ENCODE measurements around the gene SMG6. TPM values are rescaled to one million over a fixed set of nuclear protein-coding genes. Genes with fewer than 3 reads are reported as not detected.

SMG6 gene
- total RNA-seq, 1 donor from 2014 or later: 19.4 TPM

DNA sequence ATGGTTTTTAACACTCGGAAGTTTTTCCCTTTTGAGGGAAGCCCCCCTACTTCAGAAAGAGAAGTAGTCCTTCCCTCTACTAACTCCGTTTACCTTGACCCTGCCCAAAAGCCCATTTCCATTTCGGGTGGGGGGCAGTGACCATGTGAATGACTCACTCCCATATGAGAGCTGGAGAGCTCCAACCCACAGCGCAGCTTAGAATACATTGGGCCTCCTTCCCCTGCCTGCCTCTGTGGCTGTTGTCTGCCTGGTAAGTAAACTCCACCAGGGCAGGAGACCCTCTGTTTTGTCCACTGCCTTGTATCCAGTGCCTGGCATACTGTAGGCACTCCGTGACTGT, 34.7 kb upstream of the SMG6 start:
- TF ChIP-seq, protein P1, sequence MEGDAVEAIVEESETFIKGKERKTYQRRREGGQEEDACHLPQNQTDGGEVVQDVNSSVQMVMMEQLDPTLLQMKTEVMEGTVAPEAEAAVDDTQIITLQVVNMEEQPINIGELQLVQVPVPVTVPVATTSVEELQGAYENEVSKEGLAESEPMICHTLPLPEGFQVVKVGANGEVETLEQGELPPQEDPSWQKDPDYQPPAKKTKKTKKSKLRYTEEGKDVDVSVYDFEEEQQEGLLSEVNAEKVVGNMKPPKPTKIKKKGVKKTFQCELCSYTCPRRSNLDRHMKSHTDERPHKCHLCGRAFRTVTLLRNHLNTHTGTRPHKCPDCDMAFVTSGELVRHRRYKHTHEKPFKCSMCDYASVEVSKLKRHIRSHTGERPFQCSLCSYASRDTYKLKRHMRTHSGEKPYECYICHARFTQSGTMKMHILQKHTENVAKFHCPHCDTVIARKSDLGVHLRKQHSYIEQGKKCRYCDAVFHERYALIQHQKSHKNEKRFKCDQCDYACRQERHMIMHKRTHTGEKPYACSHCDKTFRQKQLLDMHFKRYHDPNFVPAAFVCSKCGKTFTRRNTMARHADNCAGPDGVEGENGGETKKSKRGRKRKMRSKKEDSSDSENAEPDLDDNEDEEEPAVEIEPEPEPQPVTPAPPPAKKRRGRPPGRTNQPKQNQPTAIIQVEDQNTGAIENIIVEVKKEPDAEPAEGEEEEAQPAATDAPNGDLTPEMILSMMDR (conservative IDR thresholded peaks at IDR 0.05; ENCODE audit: low read depth, low read length): no peak
- DNase-seq (ENCODE audit: low read depth): no peak
- peak overlapping the region; percentile 87 for H3K4me3 ChIP-seq (ENCODE audit: low read depth, low read length)

DNA sequence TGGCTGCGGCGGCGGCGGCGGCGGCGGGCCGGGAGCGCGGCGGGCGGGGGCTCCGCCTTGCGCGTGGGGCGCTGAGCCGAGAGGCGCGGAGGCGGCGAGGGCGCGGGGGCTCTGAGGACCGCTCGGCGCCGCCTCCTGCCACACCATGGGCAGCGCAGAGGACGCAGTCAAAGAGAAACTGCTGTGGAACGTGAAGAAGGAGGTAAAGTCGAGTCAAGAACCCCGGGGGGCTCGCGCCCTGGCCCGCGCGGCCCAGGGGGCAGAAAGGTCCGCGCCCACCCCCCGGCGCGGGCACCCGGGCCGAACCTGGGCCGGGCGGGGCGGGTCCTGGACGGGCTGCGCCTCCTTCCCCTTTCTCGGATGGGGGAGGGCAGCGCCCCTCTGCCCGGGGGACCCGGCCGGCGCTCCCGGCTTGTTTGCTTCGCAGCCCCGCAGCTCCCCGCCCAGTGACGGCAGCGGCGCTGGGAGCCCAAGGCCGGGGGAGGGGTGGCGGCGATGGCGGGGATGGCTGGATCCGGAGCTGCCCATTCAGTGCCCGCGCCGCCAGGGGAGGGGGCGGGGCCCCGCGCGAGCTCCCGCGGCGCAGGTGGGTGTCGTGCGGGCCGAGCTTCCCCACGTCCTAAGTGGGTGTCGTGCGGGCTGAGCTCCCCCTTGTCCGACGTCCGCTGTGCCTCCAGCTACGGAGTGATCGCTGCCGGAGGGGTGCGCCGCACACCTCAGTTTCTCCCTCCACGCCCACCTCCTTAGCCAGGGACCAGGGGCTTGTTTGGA, 34.1 kb upstream of the SMG6 start:
- TF ChIP-seq, protein P1 (conservative IDR thresholded peaks at IDR 0.05; ENCODE audit: low read depth, low read length): no peak
- DNase-seq (ENCODE audit: low read depth): no peak
- peak overlapping the region; percentile 87 for H3K4me3 ChIP-seq (ENCODE audit: low read depth, low read length)

DNA sequence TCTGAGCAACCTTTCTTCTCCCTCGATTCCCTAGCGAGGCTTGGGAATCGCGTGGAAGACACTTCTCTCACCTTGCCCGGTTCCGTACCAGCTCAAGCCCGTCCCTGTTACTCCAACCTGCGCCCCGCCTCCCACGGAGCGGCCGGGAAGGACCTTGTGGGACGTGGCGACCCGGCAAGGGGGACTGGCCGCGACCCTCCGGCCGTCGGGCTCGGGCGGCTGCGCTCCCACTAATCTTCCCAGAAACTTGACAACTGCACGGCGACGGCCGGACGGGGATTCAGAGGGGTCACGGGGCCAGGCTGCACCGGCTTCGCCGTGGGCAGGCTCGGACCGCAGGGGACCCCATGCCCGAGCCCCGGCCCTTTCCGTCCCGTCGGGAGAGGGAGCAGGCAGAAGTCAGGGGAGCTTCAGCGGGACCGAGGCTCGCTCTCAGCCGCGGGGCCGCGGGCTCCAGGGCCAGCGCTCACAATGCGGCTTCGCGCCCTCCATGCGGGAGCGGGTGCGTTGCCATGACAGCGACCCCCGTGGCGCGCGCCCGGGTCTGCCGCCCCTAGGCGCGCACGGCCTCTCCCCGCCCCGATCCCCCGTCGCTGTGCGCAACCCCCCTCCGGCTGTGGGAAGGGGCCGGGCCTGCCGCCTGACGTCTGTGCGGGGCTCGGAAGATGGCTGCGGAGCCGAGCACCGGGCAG, 33.4 kb upstream of the SMG6 start, which contains the start of gene SGSM2:
Gene SGSM2 (plus strand): TSS at position 650 of the 692 bp plus-strand sequence. CDS start 188 bp downstream, outside the sequence.
- TF ChIP-seq, protein P1 (conservative IDR thresholded peaks at IDR 0.05; ENCODE audit: low read depth, low read length): no peak
- no peak for DNase-seq (ENCODE audit: low read depth)
- H3K4me3 ChIP-seq (ENCODE audit: low read depth, low read length): peak within 1 kb of the TSS; percentile 87

DNA sequence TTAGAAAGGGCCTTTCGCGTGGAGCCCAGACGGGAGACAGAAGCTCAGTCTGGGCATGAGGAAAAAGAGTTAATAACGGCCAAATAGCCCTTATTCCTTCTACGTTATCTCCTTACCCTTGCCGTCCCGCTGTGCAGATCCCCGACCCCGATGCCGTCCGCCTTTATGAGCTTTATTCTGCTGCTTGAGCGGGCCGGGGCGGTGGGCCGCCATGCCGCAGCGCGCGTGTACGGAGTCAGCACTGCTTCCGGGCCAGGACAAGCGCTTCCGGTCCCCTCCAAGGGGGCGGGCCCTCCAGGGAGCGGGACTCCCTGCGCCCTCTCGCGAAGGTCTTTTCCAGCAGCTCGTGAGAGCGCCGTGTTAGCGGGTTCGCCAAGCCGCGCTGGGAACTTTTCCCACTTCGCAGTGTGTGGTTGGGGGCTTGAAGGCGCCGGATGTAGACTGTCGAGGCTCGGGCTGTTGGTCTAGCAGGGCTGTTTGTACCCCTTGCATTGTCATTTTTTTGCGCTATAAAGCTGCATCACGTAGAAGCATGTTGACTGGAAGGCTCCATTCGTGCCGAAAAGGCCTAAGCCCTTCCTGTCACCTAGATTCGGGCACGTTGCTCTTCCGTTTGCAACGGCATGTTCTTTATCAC, 32.7 kb upstream of the SMG6 start, which contains the start of gene TSR1:
Gene TSR1 (minus strand): TSS at position 243 of the 637 bp plus-strand sequence. CDS start 30 bp downstream, at position 213.
- peak within 1 kb of the TSS; percentile 87 for H3K4me3 ChIP-seq (ENCODE audit: low read depth, low read length)
- DNase-seq (ENCODE audit: low read depth): peak; percentile 13
- TF ChIP-seq, protein P1 (conservative IDR thresholded peaks at IDR 0.05; ENCODE audit: low read depth, low read length): peak; percentile 32

DNA sequence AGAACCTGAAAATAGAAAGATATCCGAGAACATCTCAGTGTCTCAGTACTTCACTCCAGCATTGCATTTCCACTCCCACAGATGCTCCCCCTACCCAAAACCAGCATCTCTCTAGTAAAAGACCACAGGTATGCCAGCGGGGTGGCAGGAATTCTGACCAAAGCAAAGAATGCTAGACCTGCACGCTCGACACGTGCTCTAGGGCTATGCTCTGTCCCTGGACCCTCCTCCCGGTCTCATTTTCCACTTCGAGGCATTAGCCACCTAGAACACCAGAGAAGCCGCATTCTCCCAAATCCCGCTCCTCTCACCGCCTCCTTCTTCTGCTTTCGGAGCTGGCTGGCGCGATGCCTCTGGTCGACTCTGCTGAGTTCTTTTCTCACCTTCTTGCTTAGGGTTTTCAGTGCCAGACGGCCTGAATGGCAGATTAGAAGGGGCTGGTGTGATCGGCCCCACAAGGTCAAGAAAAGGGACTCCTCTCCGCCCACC, 32.2 kb upstream of the SMG6 start:
- H3K4me3 ChIP-seq (ENCODE audit: low read depth, low read length): peak overlapping the region; percentile 87
- no peak for DNase-seq (ENCODE audit: low read depth)
- TF ChIP-seq, protein P1 (conservative IDR thresholded peaks at IDR 0.05; ENCODE audit: low read depth, low read length): no peak

DNA sequence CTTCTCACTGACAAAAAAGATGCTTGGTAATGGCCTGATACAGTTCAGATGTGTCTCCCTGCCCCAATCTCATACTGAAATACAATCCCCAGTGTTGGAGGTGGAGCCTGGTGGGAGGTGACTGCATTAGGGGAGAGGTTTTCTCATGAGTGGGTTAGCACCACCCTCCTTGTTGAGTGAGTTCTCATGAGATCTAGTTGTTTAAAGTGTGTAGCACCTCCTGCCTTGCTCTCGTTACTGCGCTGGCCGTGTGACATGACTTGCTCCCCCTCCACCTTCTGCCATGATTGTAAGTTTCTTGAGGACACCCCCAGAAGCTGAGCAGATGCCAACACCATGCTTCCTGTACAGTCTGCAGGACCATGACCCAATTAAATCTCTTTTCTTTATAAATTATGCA, 27.7 kb upstream of the SMG6 start:
- no peak for DNase-seq (ENCODE audit: low read depth)
- TF ChIP-seq, protein P1 (conservative IDR thresholded peaks at IDR 0.05; ENCODE audit: low read depth, low read length): no peak
- H3K4me3 ChIP-seq (ENCODE audit: low read depth, low read length): no peak overlapping the region
